ENCODE data around the gene OGDH. TPM values are rescaled to one million over a fixed set of nuclear protein-coding genes. Genes with fewer than 3 reads are reported as not detected.

Gene OGDH
- total RNA-seq, 3 donors from 2014 or later (not counting 1 experiment from before 2014, with no cell fraction given) = 69.2 to 86.7 (median 81.4) TPM

DNA sequence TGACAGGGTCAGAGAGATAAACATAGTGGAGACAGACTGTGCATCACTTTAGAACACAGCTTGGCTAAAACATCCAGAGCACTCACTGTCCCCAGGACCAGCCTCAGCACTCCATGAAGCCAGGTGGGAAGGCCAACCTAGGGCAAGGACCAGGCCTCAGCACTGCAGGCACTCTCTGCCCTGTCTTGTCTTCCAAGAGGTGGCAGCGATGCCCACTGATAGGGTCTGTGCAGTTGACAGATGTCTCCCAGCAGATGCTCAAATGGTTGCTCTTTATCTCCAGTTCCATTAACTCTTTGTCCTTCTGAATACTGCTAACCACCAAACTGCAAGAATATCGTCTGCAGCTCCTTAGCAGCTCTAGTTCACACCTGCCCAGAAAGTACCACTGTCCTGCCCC, 41.8 kb upstream of the OGDH start:
- DNase-seq (no peak), ATAC-seq (no peak)
- no peaks in the 10 kb centered on the region for H3K9me3 ChIP-seq (ENCODE audit: control insufficient read depth, insufficient read depth, low read length)
- no peaks in the 10 kb centered on the region for H3K36me3 Mint-ChIP-seq
- no peak overlapping the region for H3K4me3 Mint-ChIP-seq
- H3K9me3 Mint-ChIP-seq = no peaks in the 10 kb centered on the region
- no peak overlapping the region for H3K4me3 ChIP-seq (ENCODE audit: low read length)
- peaks cover 13% of the 10 kb centered on the region in 2 donors for H3K4me1 Mint-ChIP-seq
- peaks cover 53% of the 10 kb centered on the region for H3K36me3 ChIP-seq (ENCODE audit: control insufficient read depth, insufficient read depth, low read length)
- 98% methylated on average over 2 of the region's 2 CpGs for WGBS (ENCODE audit: insufficient coverage)
- H3K4me1 ChIP-seq (ENCODE audit: control insufficient read depth, insufficient read depth, low read length) = peaks cover 2% of the 10 kb centered on the region
- H3K27me3 ChIP-seq (ENCODE audit: control insufficient read depth, insufficient read depth, low read length) = no peaks in the 10 kb centered on the region
- no peaks in the 10 kb centered on the region for H3K27me3 Mint-ChIP-seq (ENCODE audit: low read depth in 2 of 2)
- no peak for TF ChIP-seq CTCF (IDR thresholded peaks at IDR 0.05)
- intact Hi-C loops (cut with micrococcal nuclease) = no loop called here
- no peak overlapping the region for H3K27ac ChIP-seq (ENCODE audit: low read length)
- peak overlapping the region in 1 of 2 donors; percentile 77 for H3K27ac Mint-ChIP-seq

- ATAC-seq (peak; percentile 82 to 98 (median 92)), DNase-seq (peak; percentile 59 to 79)
- Histone ChIP-seq H3K36me3 (ENCODE audit: control insufficient read depth, insufficient read depth, low read length) (peaks cover 60% of the 10 kb centered on the region), H3K4me3 (ENCODE audit: low read length) (no peak overlapping the region), H3K27ac (ENCODE audit: low read length) (no peak overlapping the region), H3K9me3 (ENCODE audit: control insufficient read depth, insufficient read depth, low read length) (no peaks in the 10 kb centered on the region), H3K27me3 (ENCODE audit: control insufficient read depth, insufficient read depth, low read length) (no peaks in the 10 kb centered on the region), H3K4me1 (ENCODE audit: control insufficient read depth, insufficient read depth, low read length) (peaks cover 2% of the 10 kb centered on the region)
- Mint-ChIP-seq H3K4me1 (peaks cover 13% of the 10 kb centered on the region in 2 donors), H3K36me3 (no peaks in the 10 kb centered on the region), H3K27me3 (ENCODE audit: low read depth in 2 of 2) (no peaks in the 10 kb centered on the region), H3K27ac (peak overlapping the region; percentile 6 to 77), H3K9me3 (no peaks in the 10 kb centered on the region), H3K4me3 (no peak overlapping the region)
- TF ChIP-seq CTCF (IDR thresholded peaks at IDR 0.05) = peak; percentile 92
- intact Hi-C loops (cut with micrococcal nuclease) = no loop called here
- WGBS (ENCODE audit: insufficient coverage) = 71% methylated on average over 13 of the region's 13 CpGs
These were observed 41.2 kb upstream of the OGDH start for GRCh38 chr7:44565097-44565794.

- no peaks in the 10 kb centered on the region for H3K36me3 Mint-ChIP-seq
- no peak overlapping the region for H3K27ac ChIP-seq (ENCODE audit: low read length)
These were observed 40.5 kb upstream of the OGDH start for GRCh38 chr7:44565795-44566559.

More at GRCh38 chr7:44565795-44566559, 40.5 kb upstream of the OGDH start:
- no peaks in the 10 kb centered on the region for H3K9me3 Mint-ChIP-seq
- H3K27me3 Mint-ChIP-seq (ENCODE audit: low read depth in 2 of 2) = no peaks in the 10 kb centered on the region
- no peaks in the 10 kb centered on the region for H3K9me3 ChIP-seq (ENCODE audit: control insufficient read depth, insufficient read depth, low read length)
- H3K4me3 Mint-ChIP-seq = no peak overlapping the region
- DNase-seq (no peak), ATAC-seq (peak in 2 of 3 donors; percentile 33 to 39)
- H3K27me3 ChIP-seq (ENCODE audit: control insufficient read depth, insufficient read depth, low read length) = no peaks in the 10 kb centered on the region
- peaks cover 2% of the 10 kb centered on the region for H3K4me1 ChIP-seq (ENCODE audit: control insufficient read depth, insufficient read depth, low read length)
- intact Hi-C loops (cut with micrococcal nuclease) = no loop called here
- TF ChIP-seq CTCF (IDR thresholded peaks at IDR 0.05) = no peak
- H3K36me3 ChIP-seq (ENCODE audit: control insufficient read depth, insufficient read depth, low read length) = peaks cover 66% of the 10 kb centered on the region
- WGBS (ENCODE audit: insufficient coverage) = 82% methylated on average over 12 of the region's 16 CpGs
- H3K4me1 Mint-ChIP-seq = peaks cover 13% of the 10 kb centered on the region in 2 donors
- H3K4me3 ChIP-seq (ENCODE audit: low read length) = no peak overlapping the region
- H3K27ac Mint-ChIP-seq = peak overlapping the region in 1 of 2 donors; percentile 77

All from natural killer cell (primary cell).